Panc1 (cell line): Measurements from ENCODE around the gene GAL3ST1. TPM values are rescaled to one million over a fixed set of nuclear protein-coding genes. Genes with fewer than 3 reads are reported as not detected.

Experiments
- ATAC-seq: fragments of 200-7000 bp; cut with Tn5 transposase; 2 replicates; pipeline ENCODE4 v1.9.1; 2020; ENCODE audit warnings: mild to moderate bottlenecking, moderate library complexity
- BruUV-seq: library from RNA; stranded (reverse); fragments of 400-500 nt; replicated peaks from 2 replicates; lab custom pipeline; 2021; lab: Mats Ljungman, UMichigan
- CTCF ChIA-PET: fragments of 300-600 bp; sonication (Branson Sonifier 250); formaldehyde crosslinking; loops from one replicate; lab custom pipeline; 2022; ENCODE audit warnings: antibody characterized with exemption; lab: Charles Lee
- POLR2A ChIA-PET: fragments of 300-600 bp; sonication (Branson Sonifier 250); formaldehyde crosslinking; loops from one replicate; lab custom pipeline; 2022; ENCODE audit warnings: antibody characterized with exemption; lab: Charles Lee
- DNase-seq: peaks from one replicate; pipeline ENCODE4 v3.0.0-alpha.2; 2010; ENCODE audit warnings: low read depth, low spot score
- H3K27ac ChIP-seq: 2 replicates; pipeline ENCODE4 v1.5.1; 2011; ENCODE audit warnings: mild to moderate bottlenecking, low read length, inconsistent platforms
- H3K27me3 ChIP-seq: fragments of 200-500 bp; sonication (Bioruptor generic); 2 replicates; pipeline ENCODE4 v1.6.0; 2014; ENCODE audit warnings: low read length, inconsistent platforms; ENCODE audit not compliant: control insufficient read depth, insufficient read depth
- H3K36me3 ChIP-seq: fragments of 200-500 bp; sonication (Bioruptor generic); 2 replicates; pipeline ENCODE4 v1.5.1; 2014; ENCODE audit warnings: inconsistent platforms, mild to moderate bottlenecking, low read length, moderate library complexity; ENCODE audit not compliant: control insufficient read depth, insufficient read depth
- H3K4me1 ChIP-seq: 2 replicates; pipeline ENCODE4 v1.5.1; 2011; ENCODE audit warnings: inconsistent platforms, mild to moderate bottlenecking, low read length, moderate library complexity; ENCODE audit not compliant: control insufficient read depth, insufficient read depth
- H3K4me3 ChIP-seq, 2 experiments: 2 replicates each; pipeline ENCODE4 v1.5.1; 2011 to 2012; ENCODE audit warnings: low read depth in 2 of 2, low read length in 2 of 2, mild to moderate bottlenecking in 2 of 2, inconsistent platforms in 1 of 2, moderate library complexity in 1 of 2
- H3K9me3 ChIP-seq: fragments of 200-500 bp; sonication (Bioruptor generic); 2 replicates; pipeline ENCODE4 v1.5.1; 2014; ENCODE audit warnings: low read depth, mild to moderate bottlenecking, inconsistent platforms, low read length, moderate library complexity; ENCODE audit not compliant: control insufficient read depth, insufficient read depth
- CTCF ChIP-seq: fragments of 450-650 bp; IDR thresholded peaks from 2 replicates; pipeline ENCODE4 v1.5.1; 2017; ENCODE audit warnings: mild to moderate bottlenecking
- POLR2AphosphoS5 ChIP-seq: IDR thresholded peaks from 2 replicates; pipeline ENCODE4 v1.6.1; 2012; ENCODE audit warnings: mild to moderate bottlenecking, low read depth, low read length, moderate library complexity
- REST ChIP-seq, 2 experiments: IDR thresholded peaks; 2 replicates each; pipeline ENCODE4 v1.6.1; 2011 to 2012; ENCODE audit warnings: low read depth in 2 of 2, control low read depth in 1 of 2, low read length in 1 of 2, mild to moderate bottlenecking in 1 of 2, moderate library complexity in 1 of 2; ENCODE audit not compliant: insufficient read depth in 1 of 2
- SIN3A ChIP-seq: IDR thresholded peaks from 2 replicates; pipeline ENCODE4 v1.6.1; 2012; ENCODE audit warnings: low read depth, mild to moderate bottlenecking, low read length, moderate library complexity, borderline replicate concordance; ENCODE audit not compliant: insufficient read depth
- TCF7L2 ChIP-seq: IDR thresholded peaks from 2 replicates; pipeline ENCODE4 v1.6.1; 2011; ENCODE audit warnings: mild to moderate bottlenecking, low read depth, low read length, inconsistent platforms
- in situ Hi-C: cut with HindIII; loops from 2 replicates; pipeline ENCODE4 v1.10.0; 2016; ENCODE audit warnings: low sequenced_read_pairs, low pct_unique_long_range_greater_than_20kb
- intact Hi-C: fragments of 100-400 bp; cut with micrococcal nuclease; formaldehyde crosslinking; loops from one replicate; pipeline ENCODE4 v1.10.0; 2022; ENCODE audit not compliant: unreplicated experiment
- total RNA-seq: library from RNA; stranded (reverse); gene quantifications from one replicate; pipeline ENCODE4 v1.2.1, GENCODE V29; 2021; ENCODE audit not compliant: unreplicated experiment

The GAL3ST1 gene
- total RNA-seq, 1 experiment from 2014 or later = 1.1 TPM

- ATAC-seq (no peak), DNase-seq (no peak)
- no TSS peak for BruUV-seq
- Histone ChIP-seq H3K9me3 (no peaks in the 10 kb centered on the region), H3K4me3 (no peak overlapping the region), H3K27ac (no peak overlapping the region), H3K36me3 (peaks cover 7% of the 10 kb centered on the region; the same call in 1 of the 2 replicates), H3K27me3 (no peaks in the 10 kb centered on the region), H3K4me1 (no peaks in the 10 kb centered on the region)
- TF ChIP-seq TCF7L2 = no peak
- TF ChIP-seq CTCF = no peak
- TF ChIP-seq SIN3A = no peak
- no peak for TF ChIP-seq POLR2AphosphoS5
- no peak for TF ChIP-seq REST (IDR thresholded peaks at IDR 0.05; ENCODE audit: insufficient read depth in 1 of 2, low read depth in 2 of 2, low read length in 1 of 2)
- POLR2A ChIA-PET = no interaction called here
- in situ Hi-C loops = no loop called here
- CTCF ChIA-PET = no interaction called here
- intact Hi-C loops = no loop called here
Observed at GRCh38 chr22:30582051-30582450, 7.6 kb upstream of the GAL3ST1 start.

- intact Hi-C loops = no loop called here
- ChIA-PET POLR2A (no interaction called here), CTCF (no interaction called here)
- no peaks in the 10 kb centered on the region for H3K4me1 ChIP-seq
- in situ Hi-C loops = no loop called here
- no TSS peak for BruUV-seq
- H3K9me3 ChIP-seq = no peaks in the 10 kb centered on the region
- H3K4me3 ChIP-seq = no peak overlapping the region
- peaks cover 8% of the 10 kb centered on the region; the same call in 1 of the 2 replicates for H3K36me3 ChIP-seq
- no peak for TF ChIP-seq TCF7L2
- no peak for TF ChIP-seq POLR2AphosphoS5
- no peak for TF ChIP-seq SIN3A
- no peak overlapping the region for H3K27ac ChIP-seq
- DNase-seq (no peak), ATAC-seq (no peak)
- H3K27me3 ChIP-seq = no peaks in the 10 kb centered on the region
Observed at GRCh38 chr22:30580896-30581295, 6.4 kb upstream of the GAL3ST1 start.

GRCh38 chr22:30578481-30578880 is 4.0 kb upstream of the GAL3ST1 start:
- H3K36me3 ChIP-seq = 0 out of 2 replicates have a peak, but pooled peaks cover 2% of the 10 kb centered on the region
- ATAC-seq = no peak
- intact Hi-C loops = no loop called here
- in situ Hi-C loops = no loop called here
- H3K9me3 ChIP-seq = no peaks in the 10 kb centered on the region
- H3K27ac ChIP-seq = no peak overlapping the region
- ChIA-PET POLR2A (no interaction called here), CTCF (no interaction called here)
- TF ChIP-seq TCF7L2 (no peak), POLR2AphosphoS5 (no peak), CTCF (no peak)
- peaks cover 6% of the 10 kb centered on the region for H3K4me1 ChIP-seq
- no peak overlapping the region for H3K4me3 ChIP-seq
- H3K27me3 ChIP-seq = no peaks in the 10 kb centered on the region
- BruUV-seq = no TSS peak
- no peak for DNase-seq
